GF-D8 (cell line): ENCODE measurements around the gene OBSL1.

Source experiments
- DNase-seq: peaks from one replicate; lab custom pipeline; 2025; lab: John Stamatoyannopoulos, UW

The OBSL1 gene

GRCh38 chr2:219565130-219566080 is 5.9 kb downstream of the OBSL1 start:
- no peak for DNase-seq

- DNase-seq, result no peak
These were observed 7.9 kb downstream of the OBSL1 start for GRCh38 chr2:219563271-219563928.

GRCh38 chr2:219562049-219563020 is 9.0 kb downstream of the OBSL1 start:
- DNase-seq, result no peak

- DNase-seq, result no peak
These were observed 9.9 kb downstream of the OBSL1 start for GRCh38 chr2:219561179-219562048.

- DNase-seq, result no peak
These were observed 10.5 kb downstream of the OBSL1 start for GRCh38 chr2:219560893-219561178.

GRCh38 chr2:219560037-219560892 is 11.1 kb downstream of the OBSL1 start:
- no peak for DNase-seq

GRCh38 chr2:219559156-219559915 is 12.0 kb downstream of the OBSL1 start:
- DNase-seq, result no peak

GRCh38 chr2:219557791-219558785 is 13.3 kb downstream of the OBSL1 start:
- no peak for DNase-seq

GRCh38 chr2:219557320-219557719 is 14.0 kb downstream of the OBSL1 start:
- no peak for DNase-seq

GRCh38 chr2:219556413-219556812 is 14.9 kb downstream of the OBSL1 start:
- no peak for DNase-seq

GRCh38 chr2:219555956-219556355 is 15.4 kb downstream of the OBSL1 start:
- no peak for DNase-seq

GRCh38 chr2:219554350-219554749 is 17.0 kb downstream of the OBSL1 start:
- no peak for DNase-seq

- DNase-seq, result no peak
These were observed 17.8 kb downstream of the OBSL1 start for GRCh38 chr2:219553463-219553963.

GRCh38 chr2:219553168-219553417 is 18.2 kb downstream of the OBSL1 start:
- DNase-seq, result no peak

- DNase-seq, result no peak
These were observed 18.8 kb downstream of the OBSL1 start for GRCh38 chr2:219552382-219553167.

- DNase-seq, result no peak
These were observed 19.6 kb downstream of the OBSL1 start for GRCh38 chr2:219551441-219552381.
